SH-SY5Y (cell line): ENCODE measurements around the gene EFHD2.

Source experiments
- GATA2 ChIP-seq: IDR thresholded peaks from 2 replicates; pipeline ENCODE4 v1.6.1; 2011; ENCODE audit warnings: mild to moderate bottlenecking, low read depth, low read length
- GATA3 ChIP-seq: IDR thresholded peaks from 2 replicates; pipeline ENCODE4 v1.6.1; 2011; ENCODE audit warnings: low read depth, mild to moderate bottlenecking, low read length, moderate library complexity

DNA sequence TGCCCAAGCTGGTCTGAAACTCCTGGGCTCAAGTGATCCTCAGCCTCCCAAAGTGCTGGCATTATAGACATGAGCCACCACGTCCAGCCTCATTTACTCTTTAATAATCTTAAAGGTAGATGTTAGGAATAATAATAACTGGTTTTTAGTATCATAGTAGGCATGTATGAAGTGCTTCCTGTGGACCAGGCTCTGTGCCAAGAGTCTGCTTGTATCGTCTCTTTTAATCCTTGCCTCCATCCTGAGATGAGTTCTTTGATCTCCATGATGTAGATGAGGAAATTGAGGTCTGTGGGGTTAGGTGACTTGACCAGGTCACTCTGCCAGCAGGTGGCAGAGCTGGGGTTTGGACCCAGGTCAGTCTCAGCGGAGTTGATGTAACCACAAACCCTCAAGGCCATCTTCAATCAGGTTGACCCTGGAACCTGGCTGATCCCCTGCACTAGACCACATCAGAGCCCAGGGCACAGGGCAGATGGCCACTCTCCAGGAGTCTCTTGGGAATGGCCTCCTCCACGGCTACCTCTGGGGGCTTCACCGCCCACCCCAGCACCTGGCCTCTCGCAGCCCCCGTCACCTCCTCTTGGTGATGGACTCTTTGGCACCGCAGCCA, 11.3 kb downstream of the EFHD2 start:
- TF ChIP-seq GATA2 (no peak), GATA3 (no peak)
